H4 (cell line): ENCODE results near the gene KCTD4. TPM values are rescaled to one million over a fixed set of nuclear protein-coding genes. Genes with fewer than 3 reads are reported as not detected.
A peak's percentile ranks its signal among the peaks of the same experiment; 100 is the strongest.
"Not testable (repeated sequence)": the region's sequence is repeated elsewhere in the genome, so short reads cannot be mapped to it uniquely, and the experiment has no call there.

ENCODE experiments used
- DNase-seq: peaks from one replicate; pipeline ENCODE4 v3.0.0-alpha.2; 2015; ENCODE audit warnings: low spot score
- total RNA-seq: library from RNA; depleted of rRNA; stranded (reverse); fragments of >200 nt; shearing (Covaris generic); gene quantifications from 2 replicates; pipeline ENCODE4 v1.2.3, GENCODE V29; 2014; rRNA removed

KCTD4 gene
- total RNA-seq = not detected in 2 replicates

GRCh38 chr13:45200701-45201232 is at the start of gene KCTD4:
KCTD4 (minus strand) TSS chr13:45201045; CDS start chr13:45194567, 6,478 bp downstream.
- DNase-seq = no peak

GRCh38 chr13:45249662-45250061 is 48.8 kb upstream of the KCTD4 start:
- DNase-seq = no peak

DNA sequence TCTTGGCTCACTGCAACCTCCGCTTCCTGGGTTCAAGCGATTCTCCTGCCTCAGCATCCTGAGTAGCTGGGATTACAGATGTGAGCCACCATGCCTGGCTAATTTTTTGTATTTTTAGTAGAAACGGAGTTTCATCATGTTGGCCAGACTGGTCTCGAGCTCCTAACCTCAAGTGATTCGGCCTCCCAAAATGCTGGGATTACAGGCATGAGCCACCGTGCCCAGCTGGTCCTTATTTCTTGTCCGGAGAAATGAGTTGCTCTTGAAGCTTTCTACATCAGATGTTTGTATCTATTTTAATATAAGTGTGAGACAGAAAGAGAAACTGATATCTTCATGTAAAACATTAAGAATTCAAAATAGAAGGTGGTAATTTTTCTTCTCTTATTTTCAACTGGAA is 43.9 kb upstream of the KCTD4 start:
- not testable (repeated sequence) for DNase-seq

DNA sequence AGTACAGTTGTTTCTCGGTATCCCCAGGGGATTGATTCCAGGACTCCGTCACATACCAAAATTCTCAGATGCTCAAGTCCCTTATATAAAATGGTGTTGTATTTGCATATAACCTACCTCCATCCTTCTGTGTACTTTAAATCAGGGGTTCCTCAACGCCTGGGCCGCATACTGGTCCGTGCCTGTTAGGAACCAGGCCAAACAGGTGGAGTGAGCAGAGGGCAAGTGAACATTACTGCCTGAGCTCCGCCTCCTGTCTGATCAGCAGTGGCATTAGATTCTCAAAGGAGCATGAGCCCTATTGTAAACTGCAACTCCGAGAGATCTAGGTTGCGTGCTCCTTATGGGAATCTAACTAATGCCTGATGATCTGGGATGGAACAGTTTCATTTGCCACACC is 42.2 kb upstream of the KCTD4 start:
- no peak for DNase-seq

- DNase-seq = no peak
Measured at GRCh38 chr13:45242524-45242923, 41.7 kb upstream of the KCTD4 start.

- DNase-seq = peak; percentile 12
Measured at GRCh38 chr13:45242070-45242469, 41.2 kb upstream of the KCTD4 start.

GRCh38 chr13:45240143-45240542 is 39.3 kb upstream of the KCTD4 start:
- DNase-seq = no peak

DNA sequence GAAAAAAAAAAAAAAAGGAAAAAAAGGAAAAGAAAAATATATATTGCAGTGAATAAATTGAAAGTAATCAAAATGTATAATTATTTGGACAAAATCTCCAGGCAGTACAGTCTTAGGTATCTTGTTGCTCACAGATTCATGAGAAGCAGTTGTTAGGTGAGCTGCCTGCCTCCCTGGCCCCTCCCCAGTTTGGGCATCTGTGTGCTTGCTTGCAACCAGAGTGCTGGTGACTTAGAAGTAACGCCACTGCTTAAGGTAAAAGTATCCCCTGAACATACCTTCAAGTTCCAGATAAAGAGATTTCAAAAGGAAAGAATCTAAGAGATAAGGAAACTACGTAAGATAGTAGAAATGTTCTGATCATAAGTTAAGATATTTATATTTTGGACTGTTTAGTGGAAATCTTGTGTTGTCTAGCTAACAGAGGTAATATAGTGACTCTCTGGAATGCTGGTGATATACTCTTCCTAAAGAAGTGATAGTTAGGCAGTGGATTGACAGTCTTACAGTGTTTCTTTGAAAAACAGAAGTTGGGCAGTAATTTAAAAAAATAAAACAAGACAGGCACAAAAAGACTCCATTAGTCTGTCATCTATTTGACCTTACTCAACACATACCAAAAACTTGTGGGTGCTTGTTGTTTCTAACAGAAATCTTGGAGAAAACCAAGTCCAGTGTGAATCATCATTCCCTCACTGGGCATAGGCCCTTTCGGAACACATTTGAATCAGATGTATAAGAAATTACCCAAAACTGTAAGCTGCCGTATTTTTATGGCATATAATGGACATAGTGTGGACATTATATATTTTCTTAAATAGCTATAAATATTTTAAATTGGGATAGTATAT is 38.3 kb upstream of the KCTD4 start:
- no peak for DNase-seq

- no peak for DNase-seq
Measured at GRCh38 chr13:45232591-45232990, 31.7 kb upstream of the KCTD4 start.

DNA sequence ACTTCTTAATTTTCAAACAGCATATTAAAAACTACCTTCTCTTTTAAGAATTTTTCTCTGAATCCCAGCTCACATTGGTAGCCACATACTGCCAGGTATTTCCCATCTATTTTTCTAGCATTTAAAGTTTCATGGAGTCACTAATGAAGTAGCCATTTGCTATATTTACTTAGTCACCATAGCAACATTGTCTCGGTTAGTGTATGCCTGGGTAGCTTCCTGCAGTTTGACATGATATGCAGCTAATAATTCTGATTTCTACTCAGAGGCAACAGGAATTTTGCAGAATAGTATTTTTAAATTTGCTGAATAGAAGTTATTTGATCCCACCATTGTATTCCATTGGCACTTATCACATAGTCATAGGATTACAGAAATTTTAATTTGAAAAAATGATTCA is 30.9 kb upstream of the KCTD4 start:
- no peak for DNase-seq

- no peak for DNase-seq
Measured at GRCh38 chr13:45231305-45231704, 30.5 kb upstream of the KCTD4 start.

GRCh38 chr13:45229172-45229571 is 28.3 kb upstream of the KCTD4 start:
- DNase-seq = no peak

DNA sequence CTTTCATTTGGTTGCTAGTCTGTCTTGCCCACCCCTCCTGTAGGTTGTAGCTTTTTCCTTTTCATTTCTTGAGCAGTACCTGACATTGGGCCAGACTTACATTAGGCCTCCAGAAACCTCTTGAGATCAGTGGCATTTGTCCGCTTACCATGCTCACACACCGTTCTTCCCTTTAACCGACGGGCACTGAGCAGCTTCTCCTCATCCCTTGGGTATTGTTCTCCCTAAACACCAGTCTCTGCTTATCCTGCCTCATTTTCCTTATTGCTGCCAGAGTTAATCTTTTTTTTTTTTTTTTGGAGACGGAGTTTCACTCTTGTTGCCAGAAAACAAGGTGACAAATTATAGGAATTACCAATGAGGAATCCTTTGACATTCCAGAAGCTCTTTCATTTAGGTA is 27.2 kb upstream of the KCTD4 start:
- DNase-seq = no peak

- DNase-seq = no peak
Measured at GRCh38 chr13:45226024-45226423, 25.2 kb upstream of the KCTD4 start.

GRCh38 chr13:45225370-45225769 is 24.5 kb upstream of the KCTD4 start:
- no peak for DNase-seq

DNA sequence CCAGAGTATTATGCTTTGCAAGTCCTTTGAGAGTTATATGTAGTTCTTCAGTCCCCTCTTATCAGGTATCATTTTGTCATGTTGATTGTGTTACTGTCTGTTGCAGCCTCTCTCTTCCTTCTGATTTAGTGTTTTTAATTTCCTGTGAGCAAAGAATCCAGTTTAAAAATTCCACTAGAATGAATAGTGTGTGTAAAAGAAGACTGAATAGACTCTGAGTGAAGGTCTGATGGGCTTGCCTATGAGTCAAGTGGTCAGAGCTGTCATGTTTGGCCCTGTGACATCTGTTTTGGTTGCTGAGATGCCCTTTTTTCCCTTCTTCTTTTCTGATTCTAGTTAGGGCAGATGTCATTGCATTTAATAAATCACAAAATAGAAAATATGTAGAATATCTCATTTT is 23.3 kb upstream of the KCTD4 start:
- DNase-seq = no peak

DNA sequence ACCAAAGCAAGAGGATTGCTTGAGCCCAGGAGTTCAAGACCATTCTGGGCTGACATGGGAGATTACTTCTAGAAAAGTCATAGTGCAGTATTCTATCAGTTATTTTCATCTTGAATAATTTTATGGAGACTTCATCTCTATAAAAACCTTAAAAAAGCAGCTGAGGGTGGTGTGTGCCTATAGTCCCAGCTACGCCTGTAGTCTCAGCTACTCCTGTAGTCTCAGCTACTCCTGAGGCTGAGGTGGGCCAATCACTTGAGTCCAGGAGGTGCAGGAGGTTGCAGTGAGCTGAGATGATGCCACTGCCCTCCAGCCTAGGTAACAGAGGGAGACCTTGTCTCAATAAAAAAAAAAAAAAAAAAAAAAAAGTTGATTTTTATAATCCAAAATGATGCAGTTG is 22.1 kb upstream of the KCTD4 start:
- DNase-seq = no peak

DNA sequence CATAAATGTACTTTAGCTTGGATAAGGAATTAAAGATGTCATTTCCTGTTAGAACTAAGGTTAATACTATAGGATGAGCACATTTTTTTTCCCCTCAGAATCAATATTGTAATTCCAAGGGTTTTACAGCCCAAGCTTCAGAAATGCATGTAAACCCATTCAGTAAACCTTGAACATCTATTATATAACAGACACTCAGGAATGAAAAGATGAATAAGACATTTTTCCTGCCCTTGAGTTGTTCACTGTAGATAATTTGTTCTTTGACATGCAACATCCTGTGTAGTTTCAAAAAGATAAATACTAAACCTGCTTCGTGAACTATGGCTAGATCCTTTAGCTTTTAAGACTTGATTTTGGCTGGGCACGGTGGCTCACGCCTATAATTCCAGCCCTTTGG is 21.7 kb upstream of the KCTD4 start:
- DNase-seq = no peak

DNA sequence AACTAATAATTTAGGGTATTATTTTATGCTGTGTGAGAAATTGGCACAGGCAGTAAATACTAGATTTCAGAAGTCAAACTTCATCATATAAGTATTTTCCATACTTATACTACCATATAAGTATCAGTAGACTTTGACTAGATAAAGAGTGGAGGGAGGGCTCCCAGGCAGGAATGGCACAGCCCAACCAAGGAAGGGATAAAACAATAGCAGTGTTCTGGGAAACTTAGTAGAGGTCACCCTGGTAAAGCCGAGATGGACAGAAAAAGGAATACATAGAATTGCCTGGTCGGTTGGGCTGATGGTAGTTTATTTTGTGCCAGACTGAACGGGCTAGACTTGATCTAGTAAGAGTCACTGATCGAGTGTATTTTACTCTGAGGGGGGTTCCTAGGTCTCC is 19.6 kb upstream of the KCTD4 start:
- no peak for DNase-seq

- peak; percentile 61 for DNase-seq
Measured at GRCh38 chr13:45219938-45220375, 19.1 kb upstream of the KCTD4 start.

DNA sequence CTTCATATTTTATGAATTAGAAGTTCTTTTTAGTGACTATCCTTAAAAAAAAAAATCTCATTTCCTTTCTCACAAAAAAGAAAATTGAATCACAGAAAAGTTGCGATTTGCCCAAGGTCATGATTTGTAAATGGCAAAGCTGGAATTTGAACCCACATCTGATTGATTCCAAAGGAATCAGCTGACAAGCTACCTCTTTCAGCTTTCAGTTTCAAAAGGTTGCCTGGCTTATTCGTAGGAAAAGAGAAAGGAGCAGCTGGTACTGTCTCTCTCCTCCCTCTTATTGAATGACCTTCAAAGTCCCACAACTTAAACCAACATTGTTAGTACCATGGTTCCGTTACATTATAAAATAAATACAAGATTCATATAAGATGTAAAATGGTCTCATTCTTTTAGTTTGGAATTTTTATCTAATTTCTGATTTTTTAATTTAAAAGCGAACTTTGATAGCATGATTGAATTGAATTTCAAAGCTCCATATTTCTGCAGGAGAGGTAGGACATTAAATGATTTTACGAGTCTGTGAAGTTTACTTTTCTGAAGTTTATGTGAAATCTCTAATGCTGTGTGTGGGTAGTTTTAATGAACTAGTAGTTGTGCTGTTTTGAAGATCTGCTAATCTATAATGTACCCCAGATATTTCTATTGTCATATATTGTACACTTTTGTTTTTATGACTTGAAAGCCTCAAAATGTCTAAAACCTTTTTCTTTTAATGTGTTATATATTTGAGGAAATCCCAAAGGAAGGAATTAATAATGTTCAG is 18.5 kb upstream of the KCTD4 start:
- DNase-seq = peak; percentile 37

- DNase-seq = no peak
Measured at GRCh38 chr13:45218689-45219088, 17.8 kb upstream of the KCTD4 start.

DNA sequence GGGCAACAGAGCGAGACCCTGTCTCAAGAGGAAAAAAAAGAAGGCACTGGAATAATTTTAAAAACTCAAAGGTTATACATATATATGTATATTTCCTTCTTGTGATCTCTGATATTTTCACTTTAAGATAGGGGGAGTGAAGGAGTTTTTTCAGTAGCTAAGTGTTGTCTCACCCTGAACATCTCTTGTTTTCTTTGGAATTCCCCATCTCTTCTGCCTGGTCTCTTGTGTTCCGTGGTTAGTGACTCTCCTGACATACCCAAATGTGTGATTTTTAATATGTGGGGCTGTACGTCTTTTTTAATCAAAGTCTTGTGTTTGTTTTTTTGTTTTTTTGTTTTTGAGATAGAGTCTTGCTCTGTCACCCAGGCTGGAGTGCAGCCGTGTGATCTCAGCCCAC is 15.3 kb upstream of the KCTD4 start:
- no peak for DNase-seq
